Liver (tissue), 3 donors: ENCODE measurements around the gene NPIPB4.
"Not testable (repeated sequence)": the region's sequence is repeated elsewhere in the genome, so short reads cannot be mapped to it uniquely, and the experiment has no call there.

ENCODE experiments used
- ATF3 ChIP-seq: IDR thresholded peaks from 2 replicates; pipeline ENCODE4 v1.6.1; 2016; ENCODE audit warnings: antibody characterized with exemption
- CTCF ChIP-seq: fragments of 150-350 bp; IDR thresholded peaks from 2 replicates; pipeline ENCODE4 v1.5.1; 2017; ENCODE audit warnings: improper control_type of control experiment, low read depth, low read length; ENCODE audit not compliant: missing input control
- EGR1 ChIP-seq, 2 donors: IDR thresholded peaks; 2 replicates each; pipeline ENCODE4 v1.6.1; 2016 to 2018; ENCODE audit warnings: antibody characterized with exemption in 2 of 2, low read depth in 2 of 2
- FOXA2 ChIP-seq: IDR thresholded peaks from 2 replicates; pipeline ENCODE4 v1.6.1; 2016; ENCODE audit warnings: antibody characterized with exemption
- RAD21 ChIP-seq, 2 donors: IDR thresholded peaks; 2 replicates each; pipeline ENCODE4 v1.6.1; 2016; ENCODE audit warnings: antibody characterized with exemption in 2 of 2, mild to moderate bottlenecking in 2 of 2
- RXRA ChIP-seq, 2 donors: IDR thresholded peaks; 2 replicates each; pipeline ENCODE4 v1.6.1; 2017 to 2018; ENCODE audit warnings: antibody characterized with exemption in 2 of 2, mild to moderate bottlenecking in 1 of 2
- SP1 ChIP-seq: IDR thresholded peaks from 2 replicates; pipeline ENCODE4 v1.6.1; 2018; ENCODE audit warnings: antibody characterized with exemption, mild to moderate bottlenecking
- TAF1 ChIP-seq: conservative IDR thresholded peaks from 2 replicates; pipeline ENCODE4 v1.6.1; 2016; ENCODE audit warnings: antibody characterized with exemption, mild to moderate bottlenecking
- donor health status: healthy.
- donor health status: healthy.

GRCh38 chr16:21793310-21793709, 64.2 kb downstream of the NPIPB4 start:
- not testable (repeated sequence) for TF ChIP-seq CTCF; RAD21 (IDR thresholded peaks at IDR 0.05); TAF1; FOXA2; EGR1 (IDR thresholded peaks at IDR 0.05; ENCODE audit: low read depth in 2 of 2); RXRA (IDR thresholded peaks at IDR 0.05); ATF3; SP1
